Testis (tissue), 3 donors: Measurements from ENCODE around the gene AGAP1. TPM values are rescaled to one million over a fixed set of nuclear protein-coding genes. Genes with fewer than 3 reads are reported as not detected.

Experiments
- DNase-seq: peaks from one replicate; pipeline ENCODE4 v3.0.0-alpha.2; 2019
- H3K27ac ChIP-seq, 2 donors: fragments of 200-600 bp; sonication (generic); one replicate each; pipeline ENCODE4 v1.5.1; 2019
- H3K27me3 ChIP-seq: fragments of 200-600 bp; sonication (generic); one replicate; pipeline ENCODE4 v1.5.1; 2019
- H3K36me3 ChIP-seq: fragments of 200-600 bp; sonication (generic); one replicate; pipeline ENCODE4 v1.5.1; 2017; ENCODE audit warnings: low read depth; ENCODE audit errors: missing control alignments
- H3K4me1 ChIP-seq: fragments of 200-600 bp; sonication (generic); one replicate; pipeline ENCODE4 v1.5.1; 2019
- H3K4me3 ChIP-seq, 2 donors: fragments of 200-600 bp; sonication (generic); one replicate each; pipeline ENCODE4 v1.5.1; 2017 to 2019
- H3K9me3 ChIP-seq: fragments of 200-600 bp; sonication (generic); one replicate; pipeline ENCODE4 v1.5.1; 2017
- CTCF ChIP-seq, 3 experiments: fragments of 450-650 bp in 2 of 3; fragments of 200-600 bp in 1 of 3; sonication (generic) in 1 of 3; IDR thresholded peaks; one replicate each; pipeline ENCODE4 v1.5.1; 2016 to 2019; ENCODE audit warnings: antibody characterized with exemption in 3 of 3, mild to moderate bottlenecking in 2 of 3, moderate library complexity in 1 of 3
- POLR2A ChIP-seq: fragments of 450-650 bp; IDR thresholded peaks from one replicate; pipeline ENCODE4 v1.6.1; 2017; ENCODE audit warnings: antibody characterized with exemption, mild to moderate bottlenecking, moderate library complexity
- WGBS, 2 donors: methylation state at CpG; one replicate each; pipeline ENCODE4 v1.1.5; 2018; 5-methylcytosine and 5-hydroxymethylcytosine counted together
- intact Hi-C: fragments of 100-400 bp; cut with DNase I; formaldehyde crosslinking; loops from one replicate; pipeline ENCODE4 v1.15.1; 2023; ENCODE audit warnings: low total_unique reads
- polyA plus RNA-seq: library from polyadenylated mRNA; stranded (reverse); fragments of 350-450 nt; fragmentation: Illumina TruSeq; extraction: RNeasy Lipid Tissue Mini Kit (QIAGEN cat#74804); gene quantifications from one replicate; pipeline ENCODE4 v1.2.3, GENCODE V29; 2014; ENCODE audit warnings: low read depth, low replicate concordance; ENCODE audit not compliant: insufficient read depth
- total RNA-seq, 2 donors: library from RNA; depleted of rRNA; stranded (reverse); fragments of >200 nt; gene quantifications; one replicate each; pipeline ENCODE4 v1.2.3, GENCODE V29; 2016

Gene AGAP1
- total and polyA plus RNA-seq, 3 donors from 2014 or later: 21.4 to 45.5 (median 40.7) TPM

GRCh38 chr2:236173036-236173728 lies 679.3 kb downstream of the AGAP1 start:
- Histone ChIP-seq H3K4me3 (no peak overlapping the region), H3K27me3 (no peaks in the 10 kb centered on the region), H3K9me3 (no peaks in the 10 kb centered on the region), H3K36me3 (no peaks in the 10 kb centered on the region), H3K27ac (no peak overlapping the region), H3K4me1 (no peaks in the 10 kb centered on the region)
- no peak for TF ChIP-seq CTCF (IDR thresholded peaks at IDR 0.05)
- TF ChIP-seq POLR2A: no peak
- DNase-seq: no peak
- intact Hi-C loops: no loop called here
- WGBS, 2 donors: 0 to 5% methylated on average over 2 to 44 of the region's 62 CpGs

GRCh38 chr2:236173729-236174607 lies 680.1 kb downstream of the AGAP1 start:
- H3K36me3 ChIP-seq: no peaks in the 10 kb centered on the region
- WGBS, 2 donors: 15 to 19% methylated on average over 19 to 23 of the region's 23 CpGs
- intact Hi-C loops: no loop called here
- no peak overlapping the region for H3K27ac ChIP-seq
- DNase-seq: no peak
- H3K4me1 ChIP-seq: peaks cover 5% of the 10 kb centered on the region
- no peak for TF ChIP-seq CTCF (IDR thresholded peaks at IDR 0.05)
- TF ChIP-seq POLR2A: no peak
- no peaks in the 10 kb centered on the region for H3K27me3 ChIP-seq
- H3K4me3 ChIP-seq: no peak overlapping the region
- H3K9me3 ChIP-seq: no peaks in the 10 kb centered on the region

- H3K27ac ChIP-seq: no peak overlapping the region
- no peak overlapping the region for H3K4me3 ChIP-seq
- no peaks in the 10 kb centered on the region for H3K9me3 ChIP-seq
- no peak for DNase-seq
- peaks cover 5% of the 10 kb centered on the region for H3K4me1 ChIP-seq
- WGBS, 2 donors: 54 to 71% methylated on average over 6 of the region's 6 CpGs
- TF ChIP-seq POLR2A: no peak
- no peaks in the 10 kb centered on the region for H3K36me3 ChIP-seq
- no peaks in the 10 kb centered on the region for H3K27me3 ChIP-seq
- intact Hi-C loops: no loop called here
These were observed 681.8 kb downstream of the AGAP1 start for GRCh38 chr2:236175548-236176150.

- Histone ChIP-seq H3K27ac (no peak overlapping the region), H3K9me3 (no peaks in the 10 kb centered on the region), H3K27me3 (no peaks in the 10 kb centered on the region), H3K4me3 (no peak overlapping the region), H3K36me3 (no peaks in the 10 kb centered on the region), H3K4me1 (peaks cover 5% of the 10 kb centered on the region)
- peak; percentile 51 for DNase-seq
- intact Hi-C loops: no loop called here
- no peak for TF ChIP-seq POLR2A
- TF ChIP-seq CTCF (IDR thresholded peaks at IDR 0.05): peak in 2 of 3 experiments; percentile 36 to 51
- 15 to 16% methylated on average over 7 of the region's 7 CpGs for WGBS, 2 donors
These were observed 682.6 kb downstream of the AGAP1 start for GRCh38 chr2:236176417-236176816.

- intact Hi-C loops: no loop called here
- Histone ChIP-seq H3K4me3 (no peak overlapping the region), H3K27me3 (no peaks in the 10 kb centered on the region), H3K4me1 (peaks cover 5% of the 10 kb centered on the region), H3K27ac (no peak overlapping the region), H3K36me3 (no peaks in the 10 kb centered on the region), H3K9me3 (no peaks in the 10 kb centered on the region)
- 32 to 50% methylated on average over 18 to 21 of the region's 21 CpGs for WGBS, 2 donors
- no peak for TF ChIP-seq CTCF (IDR thresholded peaks at IDR 0.05)
- TF ChIP-seq POLR2A: no peak
- no peak for DNase-seq
These were observed 683.1 kb downstream of the AGAP1 start for GRCh38 chr2:236176951-236177350.
